ENCODE results near the gene CELA2B. TPM values are rescaled to one million over a fixed set of nuclear protein-coding genes. Genes with fewer than 3 reads are reported as not detected.
"Not testable (repeated sequence)": the region's sequence is repeated elsewhere in the genome, so short reads cannot be mapped to it uniquely, and the experiment has no call there.

CELA2B gene
- total and polyA plus RNA-seq, 5 donors from 2014 or later, result not detected

DNA sequence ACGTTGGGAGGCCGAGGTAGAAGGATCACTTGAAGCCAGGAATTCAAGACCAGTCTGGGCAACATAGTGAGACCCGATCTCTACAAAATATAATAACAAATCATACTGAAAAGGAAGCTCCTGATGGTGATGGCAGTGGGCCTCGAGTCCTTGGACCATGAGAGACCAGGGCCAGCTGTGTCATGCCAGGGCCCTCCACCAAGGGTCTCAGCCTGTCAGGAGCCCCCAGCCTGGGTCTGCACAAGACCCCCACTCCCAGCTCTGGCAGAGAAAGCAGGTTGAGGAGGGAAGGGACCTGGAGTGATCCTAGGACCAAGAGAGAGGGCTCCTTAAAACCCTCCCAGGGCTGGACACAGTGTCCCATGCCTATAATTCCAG, 44.3 kb upstream of the CELA2B start:
- no peaks in the 10 kb centered on the region for H3K9me3 Mint-ChIP-seq
- H3K36me3 Mint-ChIP-seq, result peaks cover 6% of the 10 kb centered on the region
- no peak overlapping the region for H3K4me3 ChIP-seq (ENCODE audit: low read depth, low read length)
- no peaks in the 10 kb centered on the region for H3K4me1 Mint-ChIP-seq
- DNase-seq (no peak), ATAC-seq (ENCODE audit: low read depth in 2 of 2) (no peak)
- no peaks in the 10 kb centered on the region for H3K27me3 ChIP-seq (ENCODE audit: control insufficient read depth, insufficient read depth, low read length)
- H3K4me3 Mint-ChIP-seq, result no peak overlapping the region
- H3K9me3 ChIP-seq (ENCODE audit: control insufficient read depth in 2 of 2, low read length in 2 of 2), result no peaks in the 10 kb centered on the region
- H3K4me1 ChIP-seq (ENCODE audit: control insufficient read depth, insufficient read depth, low read length, poor library complexity, severe bottlenecking), result no peaks in the 10 kb centered on the region
- H3K36me3 ChIP-seq (ENCODE audit: control insufficient read depth, insufficient read depth, low read length), result peaks cover 2% of the 10 kb centered on the region
- H3K27ac ChIP-seq (ENCODE audit: insufficient read depth, low read length, poor library complexity, severe bottlenecking), result no peak overlapping the region
- H3K27me3 Mint-ChIP-seq, result no peaks in the 10 kb centered on the region
- peak overlapping the region in 1 of 3 donors; percentile 52 for H3K27ac Mint-ChIP-seq

DNA sequence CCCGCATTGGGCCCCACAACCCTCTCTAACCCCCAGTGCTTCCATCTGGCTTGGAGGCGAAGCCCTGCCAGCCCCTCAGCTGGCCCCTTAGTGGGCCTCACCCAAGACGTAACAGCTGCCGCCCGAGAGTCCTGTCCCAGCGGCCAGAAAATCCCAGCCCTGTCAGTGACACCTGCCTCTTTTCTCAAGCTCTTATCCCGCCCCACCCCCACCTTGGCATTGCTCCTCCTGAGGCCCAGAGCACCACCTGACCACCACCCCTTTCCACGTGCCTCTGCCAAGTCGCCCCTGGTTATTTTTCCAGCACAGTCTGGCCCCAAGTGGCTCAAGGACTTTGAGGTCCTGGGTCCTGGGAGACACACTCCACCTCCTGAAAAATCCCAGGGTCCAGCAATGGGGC, 43.6 kb upstream of the CELA2B start:
- Mint-ChIP-seq H3K27ac (no peak overlapping the region), H3K9me3 (no peaks in the 10 kb centered on the region), H3K27me3 (no peaks in the 10 kb centered on the region), H3K36me3 (peaks cover 5% of the 10 kb centered on the region), H3K4me3 (no peak overlapping the region), H3K4me1 (no peaks in the 10 kb centered on the region)
- no peaks in the 10 kb centered on the region for H3K9me3 ChIP-seq (ENCODE audit: control insufficient read depth in 2 of 2, low read length in 2 of 2)
- ATAC-seq (ENCODE audit: low read depth in 2 of 2), result no peak
- no peaks in the 10 kb centered on the region for H3K4me1 ChIP-seq (ENCODE audit: control insufficient read depth, insufficient read depth, low read length, poor library complexity, severe bottlenecking)
- DNase-seq, result no peak
- no peak overlapping the region for H3K4me3 ChIP-seq (ENCODE audit: low read depth, low read length)
- no peak overlapping the region for H3K27ac ChIP-seq (ENCODE audit: insufficient read depth, low read length, poor library complexity, severe bottlenecking)
- H3K27me3 ChIP-seq (ENCODE audit: control insufficient read depth, insufficient read depth, low read length), result no peaks in the 10 kb centered on the region
- no peaks in the 10 kb centered on the region for H3K36me3 ChIP-seq (ENCODE audit: control insufficient read depth, insufficient read depth, low read length)

DNA sequence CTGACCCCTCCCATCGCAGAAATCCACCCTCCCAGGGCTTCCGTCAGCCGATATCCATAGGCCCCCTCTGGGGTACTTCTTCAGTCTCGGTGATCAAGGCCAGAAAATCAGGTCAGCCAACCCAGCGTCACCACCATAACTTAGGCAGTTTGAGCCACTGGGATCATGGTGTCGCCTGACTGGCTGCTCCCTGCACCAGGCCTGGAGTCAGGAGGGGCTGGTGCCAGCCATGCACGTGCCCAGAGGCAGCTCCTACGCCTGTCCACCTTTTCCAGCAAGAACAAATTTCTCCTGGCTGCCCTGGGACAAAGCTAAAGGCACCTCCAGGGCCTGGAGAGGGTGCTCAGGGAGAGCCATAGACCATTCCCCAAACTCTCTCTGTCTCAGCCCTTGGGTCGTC, 42.4 kb upstream of the CELA2B start:
- no peaks in the 10 kb centered on the region for H3K4me1 Mint-ChIP-seq
- H3K4me3 Mint-ChIP-seq, result no peak overlapping the region
- DNase-seq (no peak), ATAC-seq (ENCODE audit: low read depth in 2 of 2) (no peak)
- Histone ChIP-seq H3K36me3 (ENCODE audit: control insufficient read depth, insufficient read depth, low read length) (no peaks in the 10 kb centered on the region), H3K4me3 (ENCODE audit: low read depth, low read length) (no peak overlapping the region), H3K9me3 (ENCODE audit: control insufficient read depth in 2 of 2, low read length in 2 of 2) (no peaks in the 10 kb centered on the region), H3K27me3 (ENCODE audit: control insufficient read depth, insufficient read depth, low read length) (no peaks in the 10 kb centered on the region), H3K4me1 (ENCODE audit: control insufficient read depth, insufficient read depth, low read length, poor library complexity, severe bottlenecking) (no peaks in the 10 kb centered on the region), H3K27ac (ENCODE audit: insufficient read depth, low read length, poor library complexity, severe bottlenecking) (no peak overlapping the region)
- H3K27ac Mint-ChIP-seq, result no peak overlapping the region
- no peaks in the 10 kb centered on the region for H3K9me3 Mint-ChIP-seq
- no peaks in the 10 kb centered on the region for H3K36me3 Mint-ChIP-seq
- H3K27me3 Mint-ChIP-seq, result no peaks in the 10 kb centered on the region

DNA sequence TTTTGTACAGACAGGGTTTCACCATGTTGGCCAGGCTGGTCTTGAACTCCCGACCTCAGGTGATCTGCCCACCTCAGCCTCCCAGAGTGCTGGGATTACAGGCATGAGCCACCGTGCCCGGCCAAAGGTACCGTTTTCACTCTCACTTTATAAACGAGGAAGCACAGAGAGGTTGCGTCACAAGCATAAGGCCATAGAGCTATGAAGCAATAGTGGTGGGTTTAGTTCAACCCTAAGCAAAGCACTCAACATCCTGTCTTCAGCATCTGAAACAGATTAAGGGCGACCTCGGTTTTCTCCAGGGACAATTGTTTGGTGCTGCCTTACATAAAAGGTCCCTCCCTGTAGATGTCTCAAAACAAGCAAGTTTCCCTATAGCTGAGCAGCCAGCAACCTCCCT, 41.2 kb upstream of the CELA2B start:
- not testable (repeated sequence) for H3K36me3 Mint-ChIP-seq; H3K9me3 ChIP-seq (ENCODE audit: control insufficient read depth in 2 of 2, low read length in 2 of 2); H3K27me3 Mint-ChIP-seq; H3K4me1 Mint-ChIP-seq; H3K4me3 ChIP-seq (ENCODE audit: low read depth, low read length); H3K27ac Mint-ChIP-seq; H3K9me3 Mint-ChIP-seq; DNase-seq; H3K27ac ChIP-seq (ENCODE audit: insufficient read depth, low read length, poor library complexity, severe bottlenecking); ATAC-seq (ENCODE audit: low read depth in 2 of 2); H3K4me1 ChIP-seq (ENCODE audit: control insufficient read depth, insufficient read depth, low read length, poor library complexity, severe bottlenecking); H3K4me3 Mint-ChIP-seq; H3K27me3 ChIP-seq (ENCODE audit: control insufficient read depth, insufficient read depth, low read length); H3K36me3 ChIP-seq (ENCODE audit: control insufficient read depth, insufficient read depth, low read length)

DNA sequence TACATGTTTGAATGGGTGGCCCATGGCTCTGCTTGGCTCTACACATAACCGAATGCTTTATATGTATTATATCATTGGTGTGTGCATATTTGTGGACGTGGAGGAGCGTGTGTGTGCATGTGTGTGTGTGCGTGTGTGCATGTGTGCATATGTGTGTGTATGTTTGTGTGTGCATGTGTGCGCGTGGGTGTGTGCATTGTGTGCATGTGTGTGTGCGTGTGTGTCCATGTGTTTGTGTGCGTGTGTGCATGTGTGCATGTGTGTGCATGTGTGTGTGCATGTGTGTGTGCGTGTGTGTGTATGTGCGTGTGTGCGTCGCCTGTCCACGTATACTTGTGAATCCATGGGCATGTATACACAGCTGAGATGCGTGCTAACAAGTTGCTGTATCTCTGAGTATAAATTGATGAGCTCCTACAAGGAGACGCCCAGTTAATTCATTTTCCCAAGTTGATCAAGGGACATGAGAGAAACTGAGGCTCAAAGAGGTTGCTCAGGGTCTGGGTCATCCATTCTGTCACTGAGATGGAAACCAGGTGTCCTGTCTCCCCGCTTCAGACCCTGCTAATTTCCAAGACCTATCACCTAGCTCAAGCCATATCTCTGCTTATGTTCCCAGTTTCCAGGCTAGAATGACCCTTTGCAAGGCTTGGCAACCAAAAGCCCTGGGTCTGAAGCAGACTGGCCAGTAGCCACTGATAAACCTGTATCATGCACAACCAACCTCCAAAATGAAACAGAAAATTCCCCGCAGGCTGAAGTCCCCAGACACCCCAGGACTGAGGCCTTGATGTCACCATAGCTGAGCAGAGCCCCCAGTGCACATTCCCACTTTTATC, 40.4 kb upstream of the CELA2B start:
- no peaks in the 10 kb centered on the region for H3K4me1 Mint-ChIP-seq
- H3K4me1 ChIP-seq (ENCODE audit: control insufficient read depth, insufficient read depth, low read length, poor library complexity, severe bottlenecking), result no peaks in the 10 kb centered on the region
- H3K27ac Mint-ChIP-seq, result no peak overlapping the region
- H3K9me3 ChIP-seq (ENCODE audit: control insufficient read depth in 2 of 2, low read length in 2 of 2), result no peaks in the 10 kb centered on the region
- H3K9me3 Mint-ChIP-seq, result no peaks in the 10 kb centered on the region
- H3K36me3 ChIP-seq (ENCODE audit: control insufficient read depth, insufficient read depth, low read length), result no peaks in the 10 kb centered on the region
- no peaks in the 10 kb centered on the region for H3K27me3 Mint-ChIP-seq
- no peaks in the 10 kb centered on the region for H3K36me3 Mint-ChIP-seq
- no peaks in the 10 kb centered on the region for H3K27me3 ChIP-seq (ENCODE audit: control insufficient read depth, insufficient read depth, low read length)
- H3K27ac ChIP-seq (ENCODE audit: insufficient read depth, low read length, poor library complexity, severe bottlenecking), result no peak overlapping the region
- H3K4me3 Mint-ChIP-seq, result no peak overlapping the region
- DNase-seq, result no peak
- no peak for ATAC-seq (ENCODE audit: low read depth in 2 of 2)
- H3K4me3 ChIP-seq (ENCODE audit: low read depth, low read length), result no peak overlapping the region

DNA sequence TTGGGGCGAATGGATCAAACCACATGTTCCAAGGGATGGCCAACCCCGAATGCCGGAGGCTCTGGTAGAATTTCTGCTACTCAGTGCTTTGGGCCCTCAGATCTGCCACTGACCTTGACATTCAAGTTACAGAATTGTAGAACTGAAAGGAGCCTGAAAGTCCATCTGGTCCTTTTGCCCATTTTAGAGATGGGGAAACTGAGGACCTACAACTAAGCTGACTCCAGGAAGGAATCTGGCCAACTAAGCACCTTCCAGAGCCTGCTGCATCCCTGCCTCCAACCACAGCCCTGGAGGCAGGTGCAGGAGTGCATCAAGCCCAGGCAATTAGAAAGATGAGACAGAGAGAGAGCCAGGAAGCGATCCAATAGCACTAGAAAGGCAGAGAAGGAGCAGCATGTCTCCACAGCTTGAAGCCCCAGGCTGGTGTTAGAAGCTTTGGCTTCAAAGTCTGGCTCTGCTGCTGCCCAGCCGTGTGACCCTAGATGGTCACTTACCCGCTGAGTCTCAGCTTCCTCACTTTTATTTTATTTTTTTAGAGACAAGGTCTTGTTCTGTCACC, 38.9 kb upstream of the CELA2B start:
- H3K4me1 Mint-ChIP-seq, result no peaks in the 10 kb centered on the region
- no peaks in the 10 kb centered on the region for H3K36me3 Mint-ChIP-seq
- no peak overlapping the region for H3K27ac Mint-ChIP-seq
- H3K4me3 Mint-ChIP-seq, result no peak overlapping the region
- Histone ChIP-seq H3K36me3 (ENCODE audit: control insufficient read depth, insufficient read depth, low read length) (no peaks in the 10 kb centered on the region), H3K4me3 (ENCODE audit: low read depth, low read length) (no peak overlapping the region), H3K27ac (ENCODE audit: insufficient read depth, low read length, poor library complexity, severe bottlenecking) (no peak overlapping the region), H3K9me3 (ENCODE audit: control insufficient read depth in 2 of 2, low read length in 2 of 2) (no peaks in the 10 kb centered on the region), H3K4me1 (ENCODE audit: control insufficient read depth, insufficient read depth, low read length, poor library complexity, severe bottlenecking) (no peaks in the 10 kb centered on the region), H3K27me3 (ENCODE audit: control insufficient read depth, insufficient read depth, low read length) (no peaks in the 10 kb centered on the region)
- H3K27me3 Mint-ChIP-seq, result no peaks in the 10 kb centered on the region
- ATAC-seq (ENCODE audit: low read depth in 2 of 2) (no peak), DNase-seq (no peak)
- no peaks in the 10 kb centered on the region for H3K9me3 Mint-ChIP-seq

DNA sequence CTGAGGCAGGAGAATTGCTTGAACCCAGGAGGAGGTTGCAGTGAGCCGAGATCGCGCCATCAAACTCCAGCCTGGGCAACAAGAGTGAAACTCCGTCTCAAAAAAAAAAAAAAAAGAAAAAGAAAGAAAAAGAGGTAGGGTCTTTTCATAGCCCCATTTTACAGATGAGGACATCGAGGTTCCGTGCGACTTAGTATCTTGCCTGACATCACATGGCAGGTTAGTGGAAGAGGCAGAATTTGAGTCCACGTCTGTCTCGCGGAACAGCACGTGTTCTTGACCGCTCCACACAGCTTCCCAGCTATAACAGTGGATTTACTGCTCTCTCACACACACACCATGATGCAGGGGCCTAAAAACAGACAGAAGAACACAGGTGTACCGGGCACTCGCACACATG, 36.6 kb upstream of the CELA2B start:
- Mint-ChIP-seq H3K27me3 (no peaks in the 10 kb centered on the region), H3K4me3 (no peak overlapping the region), H3K36me3 (no peaks in the 10 kb centered on the region), H3K9me3 (no peaks in the 10 kb centered on the region), H3K4me1 (no peaks in the 10 kb centered on the region), H3K27ac (no peak overlapping the region)
- Histone ChIP-seq H3K36me3 (ENCODE audit: control insufficient read depth, insufficient read depth, low read length) (no peaks in the 10 kb centered on the region), H3K9me3 (ENCODE audit: control insufficient read depth in 2 of 2, low read length in 2 of 2) (no peaks in the 10 kb centered on the region), H3K4me3 (ENCODE audit: low read depth, low read length) (no peak overlapping the region), H3K27me3 (ENCODE audit: control insufficient read depth, insufficient read depth, low read length) (no peaks in the 10 kb centered on the region), H3K27ac (ENCODE audit: insufficient read depth, low read length, poor library complexity, severe bottlenecking) (no peak overlapping the region), H3K4me1 (ENCODE audit: control insufficient read depth, insufficient read depth, low read length, poor library complexity, severe bottlenecking) (no peaks in the 10 kb centered on the region)
- DNase-seq (no peak), ATAC-seq (ENCODE audit: low read depth in 2 of 2) (no peak)

DNA sequence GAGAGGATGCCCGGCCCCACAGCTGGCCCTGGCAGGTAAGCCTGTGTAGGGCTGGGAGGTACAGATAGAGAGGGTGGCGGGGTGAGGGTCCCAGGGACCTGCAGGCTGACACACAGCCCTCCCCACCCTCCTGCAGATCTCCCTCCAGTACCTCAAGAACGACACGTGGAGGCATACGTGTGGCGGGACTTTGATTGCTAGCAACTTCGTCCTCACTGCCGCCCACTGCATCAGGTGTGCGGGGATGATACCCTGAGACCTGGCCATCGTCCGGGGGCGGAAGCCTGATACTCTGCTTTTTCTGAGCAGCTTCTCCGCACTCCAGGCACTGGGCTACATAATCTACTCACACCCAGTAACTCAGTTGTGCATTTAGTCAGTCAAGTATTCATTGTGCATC, 35.5 kb upstream of the CELA2B start:
- no peaks in the 10 kb centered on the region for H3K9me3 Mint-ChIP-seq
- Histone ChIP-seq H3K27me3 (ENCODE audit: control insufficient read depth, insufficient read depth, low read length) (no peaks in the 10 kb centered on the region), H3K36me3 (ENCODE audit: control insufficient read depth, insufficient read depth, low read length) (no peaks in the 10 kb centered on the region), H3K4me3 (ENCODE audit: low read depth, low read length) (no peak overlapping the region), H3K27ac (ENCODE audit: insufficient read depth, low read length, poor library complexity, severe bottlenecking) (no peak overlapping the region), H3K9me3 (ENCODE audit: control insufficient read depth in 2 of 2, low read length in 2 of 2) (no peaks in the 10 kb centered on the region), H3K4me1 (ENCODE audit: control insufficient read depth, insufficient read depth, low read length, poor library complexity, severe bottlenecking) (no peaks in the 10 kb centered on the region)
- DNase-seq, result no peak
- H3K27ac Mint-ChIP-seq, result no peak overlapping the region
- no peak overlapping the region for H3K4me3 Mint-ChIP-seq
- no peaks in the 10 kb centered on the region for H3K4me1 Mint-ChIP-seq
- H3K27me3 Mint-ChIP-seq, result no peaks in the 10 kb centered on the region
- no peak for ATAC-seq (ENCODE audit: low read depth in 2 of 2)
- no peaks in the 10 kb centered on the region for H3K36me3 Mint-ChIP-seq

Data from CD4-positive, CD25-positive, alpha-beta regulatory T cell (primary cell).